HepG2 (cell line): ENCODE results near the gene ZNRF3. TPM values are rescaled to one million over a fixed set of nuclear protein-coding genes. Genes with fewer than 3 reads are reported as not detected.

Source experiments
- CREB1 ChIP-seq, 2 experiments: fragments of 450-650 bp in 1 of 2; IDR thresholded peaks; 2 replicates each; pipeline ENCODE4 v1.6.1; 2016 to 2017; ENCODE audit warnings: control low read depth in 1 of 2, mild to moderate bottlenecking in 1 of 2, missing compliant biosample characterization in 1 of 2, missing genetic modification characterization in 1 of 2
- SMAD3 ChIP-seq: sonication (generic); formaldehyde crosslinking; IDR thresholded peaks from 2 replicates; pipeline ENCODE4 v1.4.0; 2020; ENCODE audit warnings: missing genetic modification reagents
- SRF ChIP-seq: IDR thresholded peaks from 2 replicates; pipeline ENCODE4 v1.6.1; 2011; ENCODE audit warnings: mild to moderate bottlenecking, low read depth, low read length, moderate library complexity
- ZBTB20 ChIP-seq: sonication (generic); formaldehyde crosslinking; IDR thresholded peaks from 2 replicates; pipeline ENCODE4 v1.8.1; 2023; ENCODE audit warnings: missing genetic modification reagents, low read depth, mild to moderate bottlenecking, borderline replicate concordance
- ZNF720 ChIP-seq: sonication (generic); formaldehyde crosslinking; IDR thresholded peaks from 2 replicates; pipeline ENCODE4 v1.4.0; 2020; ENCODE audit warnings: missing genetic modification reagents
- ZNF782 ChIP-seq: sonication (generic); formaldehyde crosslinking; IDR thresholded peaks from 2 replicates; pipeline ENCODE4 v1.4.0; 2020; ENCODE audit warnings: missing genetic modification reagents, mild to moderate bottlenecking, borderline replicate concordance
- polyA plus RNA-seq, 8 experiments: library from polyadenylated mRNA; depleted of rRNA in 3 of 8; stranded (reverse) in 7 of 8; unstranded in 1 of 8; fragments of >200 nt; fragmentation: Illumina TruSeq in 4 of 8; extraction: Trizol in 4 of 8; gene quantifications; 2 replicates each; pipeline versions ENCODE4 v1.2.1 to v1.2.3, GENCODE V29; 2011 to 2016; ENCODE audit warnings: low read depth in 4 of 8, missing spikeins in 1 of 8, mixed read lengths in 1 of 8; ENCODE audit not compliant: insufficient read depth in 1 of 8
- total RNA-seq, 5 experiments: library from RNA; depleted of rRNA; stranded (reverse); fragments of >200 nt; fragmentation: Illumina TruSeq; extraction: Trizol; gene quantifications; 2 replicates each; pipeline ENCODE4 v1.2.3, GENCODE V29; 2016; ENCODE audit warnings: low read depth in 1 of 5
- TF ChIP-seq, protein P1 (sequence below): IDR thresholded peaks from 2 replicates; pipeline ENCODE4 v1.6.1; 2012; ENCODE audit warnings: low read depth, low read length, improper control_type of control experiment
- TF ChIP-seq, protein P2 (sequence below): sonication (generic); formaldehyde crosslinking; IDR thresholded peaks from 2 replicates; pipeline ENCODE4 v1.5.0; 2020; ENCODE audit warnings: mild to moderate bottlenecking, missing genetic modification reagents, borderline replicate concordance
- TF ChIP-seq, protein P3 (sequence below): sonication (generic); formaldehyde crosslinking; IDR thresholded peaks from 2 replicates; pipeline ENCODE4 v1.8.0; 2022; ENCODE audit warnings: low read depth, missing genetic modification reagents
- TF ChIP-seq, protein P4 (sequence below): sonication (generic); formaldehyde crosslinking; IDR thresholded peaks from 2 replicates; pipeline ENCODE4 v1.8.1; 2023; ENCODE audit warnings: mild to moderate bottlenecking, missing genetic modification reagents
- TF ChIP-seq, protein P5 (sequence below): sonication (generic); formaldehyde crosslinking; IDR thresholded peaks from 2 replicates; pipeline ENCODE4 v1.9.0; 2021; ENCODE audit warnings: mild to moderate bottlenecking, missing genetic modification reagents

Gene ZNRF3
- total and polyA plus RNA-seq, 2 of the 13 experiments (the other 11 are each of a cell fraction or from before 2014, with no cell fraction given): 20.3 to 36.7 TPM

DNA sequence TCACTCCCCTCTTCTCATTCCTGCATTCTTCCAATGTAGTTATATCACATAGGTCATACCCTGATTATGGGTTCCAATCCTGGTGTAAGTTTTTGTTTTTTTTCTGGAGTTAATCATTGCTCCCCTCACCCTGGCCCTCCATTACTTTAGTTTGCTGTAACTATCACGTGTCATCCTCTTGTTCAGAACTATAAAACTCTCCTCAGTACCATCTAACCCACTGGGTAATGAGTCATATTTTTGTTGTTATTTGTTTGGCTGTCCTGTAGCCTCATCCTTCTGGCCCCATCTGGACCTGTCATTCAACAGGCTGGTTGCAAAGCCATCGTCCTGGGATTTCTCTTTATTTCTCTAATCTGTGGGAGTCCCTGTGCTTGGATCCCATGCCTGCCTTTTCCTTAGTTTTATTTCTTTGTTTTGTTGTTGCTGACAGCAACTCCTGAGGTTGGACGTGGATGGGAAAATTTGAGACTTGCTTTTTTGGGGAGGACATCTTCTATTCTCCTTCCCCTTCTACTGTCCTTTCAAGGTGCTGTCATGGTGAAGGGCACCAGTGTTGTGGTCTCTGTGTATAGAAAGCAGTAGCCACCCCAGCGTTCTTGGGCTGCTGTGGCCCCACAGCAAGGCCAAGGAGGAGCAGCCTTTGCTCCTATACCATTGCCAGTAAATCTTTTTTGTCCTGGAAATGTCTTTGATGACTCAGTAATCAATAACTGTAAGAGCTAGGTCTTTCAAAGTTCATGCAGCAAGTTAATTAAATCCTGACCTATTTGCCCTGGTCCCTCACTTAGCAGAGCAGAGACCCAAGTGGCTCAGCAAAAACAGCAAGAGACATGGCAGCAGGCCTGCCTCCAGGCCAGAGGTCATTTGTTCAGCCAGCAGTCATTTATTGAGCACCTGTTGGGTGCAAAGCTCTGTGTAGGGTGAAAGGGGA, 95.8 kb downstream of the ZNRF3 start (continued):
- TF ChIP-seq, protein P1, sequence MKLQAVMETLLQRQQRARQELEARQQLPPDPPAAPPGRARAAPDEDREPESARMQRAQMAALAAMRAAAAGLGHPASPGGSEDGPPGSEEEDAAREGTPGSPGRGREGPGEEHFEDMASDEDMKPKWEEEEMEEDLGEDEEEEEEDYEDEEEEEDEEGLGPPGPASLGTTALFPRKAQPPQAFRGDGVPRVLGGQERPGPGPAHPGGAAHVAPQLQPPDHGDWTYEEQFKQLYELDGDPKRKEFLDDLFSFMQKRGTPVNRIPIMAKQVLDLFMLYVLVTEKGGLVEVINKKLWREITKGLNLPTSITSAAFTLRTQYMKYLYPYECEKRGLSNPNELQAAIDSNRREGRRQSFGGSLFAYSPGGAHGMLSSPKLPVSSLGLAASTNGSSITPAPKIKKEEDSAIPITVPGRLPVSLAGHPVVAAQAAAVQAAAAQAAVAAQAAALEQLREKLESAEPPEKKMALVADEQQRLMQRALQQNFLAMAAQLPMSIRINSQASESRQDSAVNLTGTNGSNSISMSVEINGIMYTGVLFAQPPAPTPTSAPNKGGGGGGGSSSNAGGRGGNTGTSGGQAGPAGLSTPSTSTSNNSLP: peak; percentile 36; the same call in 1 of the 2 replicates
- TF ChIP-seq CREB1 (IDR thresholded peaks at IDR 0.05): no peak
- TF ChIP-seq CREB1 (CRISPR knock-in tag; IDR thresholded peaks at IDR 0.05): peak; percentile 64
- TF ChIP-seq ZBTB20 (CRISPR knock-in tag): peak; percentile 52; the same call in 1 of the 2 replicates
- 0 out of 2 replicates have a peak, but pooled peaks have one; percentile 30 for TF ChIP-seq ZNF782 (CRISPR knock-in tag)
- no peak for TF ChIP-seq ZNF720
- TF ChIP-seq, protein P2, sequence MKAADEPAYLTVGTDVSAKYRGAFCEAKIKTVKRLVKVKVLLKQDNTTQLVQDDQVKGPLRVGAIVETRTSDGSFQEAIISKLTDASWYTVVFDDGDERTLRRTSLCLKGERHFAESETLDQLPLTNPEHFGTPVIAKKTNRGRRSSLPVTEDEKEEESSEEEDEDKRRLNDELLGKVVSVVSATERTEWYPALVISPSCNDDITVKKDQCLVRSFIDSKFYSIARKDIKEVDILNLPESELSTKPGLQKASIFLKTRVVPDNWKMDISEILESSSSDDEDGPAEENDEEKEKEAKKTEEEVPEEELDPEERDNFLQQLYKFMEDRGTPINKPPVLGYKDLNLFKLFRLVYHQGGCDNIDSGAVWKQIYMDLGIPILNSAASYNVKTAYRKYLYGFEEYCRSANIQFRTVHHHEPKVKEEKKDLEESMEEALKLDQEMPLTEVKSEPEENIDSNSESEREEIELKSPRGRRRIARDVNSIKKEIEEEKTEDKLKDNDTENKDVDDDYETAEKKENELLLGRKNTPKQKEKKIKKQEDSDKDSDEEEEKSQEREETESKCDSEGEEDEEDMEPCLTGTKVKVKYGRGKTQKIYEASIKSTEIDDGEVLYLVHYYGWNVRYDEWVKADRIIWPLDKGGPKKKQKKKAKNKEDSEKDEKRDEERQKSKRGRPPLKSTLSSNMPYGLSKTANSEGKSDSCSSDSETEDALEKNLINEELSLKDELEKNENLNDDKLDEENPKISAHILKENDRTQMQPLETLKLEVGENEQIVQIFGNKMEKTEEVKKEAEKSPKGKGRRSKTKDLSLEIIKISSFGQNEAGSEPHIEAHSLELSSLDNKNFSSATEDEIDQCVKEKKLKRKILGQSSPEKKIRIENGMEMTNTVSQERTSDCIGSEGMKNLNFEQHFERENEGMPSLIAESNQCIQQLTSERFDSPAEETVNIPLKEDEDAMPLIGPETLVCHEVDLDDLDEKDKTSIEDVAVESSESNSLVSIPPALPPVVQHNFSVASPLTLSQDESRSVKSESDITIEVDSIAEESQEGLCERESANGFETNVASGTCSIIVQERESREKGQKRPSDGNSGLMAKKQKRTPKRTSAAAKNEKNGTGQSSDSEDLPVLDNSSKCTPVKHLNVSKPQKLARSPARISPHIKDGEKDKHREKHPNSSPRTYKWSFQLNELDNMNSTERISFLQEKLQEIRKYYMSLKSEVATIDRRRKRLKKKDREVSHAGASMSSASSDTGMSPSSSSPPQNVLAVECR: peak; percentile 43; the same call in 1 of the 2 replicates
- TF ChIP-seq, protein P3, sequence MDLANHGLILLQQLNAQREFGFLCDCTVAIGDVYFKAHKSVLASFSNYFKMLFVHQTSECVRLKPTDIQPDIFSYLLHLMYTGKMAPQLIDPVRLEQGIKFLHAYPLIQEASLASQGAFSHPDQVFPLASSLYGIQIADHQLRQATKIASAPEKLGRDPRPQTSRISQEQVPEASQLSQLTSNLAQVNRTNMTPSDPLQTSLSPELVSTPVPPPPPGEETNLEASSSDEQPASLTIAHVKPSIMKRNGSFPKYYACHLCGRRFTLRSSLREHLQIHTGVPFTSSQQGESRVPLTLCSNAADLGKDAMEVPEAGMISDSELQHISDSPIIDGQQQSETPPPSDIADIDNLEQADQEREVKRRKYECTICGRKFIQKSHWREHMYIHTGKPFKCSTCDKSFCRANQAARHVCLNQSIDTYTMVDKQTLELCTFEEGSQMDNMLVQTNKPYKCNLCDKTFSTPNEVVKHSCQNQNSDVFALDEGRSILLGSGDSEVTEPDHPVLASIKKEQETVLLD: no peak
- 0 out of 2 replicates have a peak, but pooled peaks have one; percentile 76 for TF ChIP-seq SMAD3 (CRISPR knock-in tag)
- TF ChIP-seq, protein P4, sequence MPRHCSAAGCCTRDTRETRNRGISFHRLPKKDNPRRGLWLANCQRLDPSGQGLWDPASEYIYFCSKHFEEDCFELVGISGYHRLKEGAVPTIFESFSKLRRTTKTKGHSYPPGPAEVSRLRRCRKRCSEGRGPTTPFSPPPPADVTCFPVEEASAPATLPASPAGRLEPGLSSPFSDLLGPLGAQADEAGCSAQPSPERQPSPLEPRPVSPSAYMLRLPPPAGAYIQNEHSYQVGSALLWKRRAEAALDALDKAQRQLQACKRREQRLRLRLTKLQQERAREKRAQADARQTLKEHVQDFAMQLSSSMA (CRISPR knock-in tag): no peak
- TF ChIP-seq, protein P5, sequence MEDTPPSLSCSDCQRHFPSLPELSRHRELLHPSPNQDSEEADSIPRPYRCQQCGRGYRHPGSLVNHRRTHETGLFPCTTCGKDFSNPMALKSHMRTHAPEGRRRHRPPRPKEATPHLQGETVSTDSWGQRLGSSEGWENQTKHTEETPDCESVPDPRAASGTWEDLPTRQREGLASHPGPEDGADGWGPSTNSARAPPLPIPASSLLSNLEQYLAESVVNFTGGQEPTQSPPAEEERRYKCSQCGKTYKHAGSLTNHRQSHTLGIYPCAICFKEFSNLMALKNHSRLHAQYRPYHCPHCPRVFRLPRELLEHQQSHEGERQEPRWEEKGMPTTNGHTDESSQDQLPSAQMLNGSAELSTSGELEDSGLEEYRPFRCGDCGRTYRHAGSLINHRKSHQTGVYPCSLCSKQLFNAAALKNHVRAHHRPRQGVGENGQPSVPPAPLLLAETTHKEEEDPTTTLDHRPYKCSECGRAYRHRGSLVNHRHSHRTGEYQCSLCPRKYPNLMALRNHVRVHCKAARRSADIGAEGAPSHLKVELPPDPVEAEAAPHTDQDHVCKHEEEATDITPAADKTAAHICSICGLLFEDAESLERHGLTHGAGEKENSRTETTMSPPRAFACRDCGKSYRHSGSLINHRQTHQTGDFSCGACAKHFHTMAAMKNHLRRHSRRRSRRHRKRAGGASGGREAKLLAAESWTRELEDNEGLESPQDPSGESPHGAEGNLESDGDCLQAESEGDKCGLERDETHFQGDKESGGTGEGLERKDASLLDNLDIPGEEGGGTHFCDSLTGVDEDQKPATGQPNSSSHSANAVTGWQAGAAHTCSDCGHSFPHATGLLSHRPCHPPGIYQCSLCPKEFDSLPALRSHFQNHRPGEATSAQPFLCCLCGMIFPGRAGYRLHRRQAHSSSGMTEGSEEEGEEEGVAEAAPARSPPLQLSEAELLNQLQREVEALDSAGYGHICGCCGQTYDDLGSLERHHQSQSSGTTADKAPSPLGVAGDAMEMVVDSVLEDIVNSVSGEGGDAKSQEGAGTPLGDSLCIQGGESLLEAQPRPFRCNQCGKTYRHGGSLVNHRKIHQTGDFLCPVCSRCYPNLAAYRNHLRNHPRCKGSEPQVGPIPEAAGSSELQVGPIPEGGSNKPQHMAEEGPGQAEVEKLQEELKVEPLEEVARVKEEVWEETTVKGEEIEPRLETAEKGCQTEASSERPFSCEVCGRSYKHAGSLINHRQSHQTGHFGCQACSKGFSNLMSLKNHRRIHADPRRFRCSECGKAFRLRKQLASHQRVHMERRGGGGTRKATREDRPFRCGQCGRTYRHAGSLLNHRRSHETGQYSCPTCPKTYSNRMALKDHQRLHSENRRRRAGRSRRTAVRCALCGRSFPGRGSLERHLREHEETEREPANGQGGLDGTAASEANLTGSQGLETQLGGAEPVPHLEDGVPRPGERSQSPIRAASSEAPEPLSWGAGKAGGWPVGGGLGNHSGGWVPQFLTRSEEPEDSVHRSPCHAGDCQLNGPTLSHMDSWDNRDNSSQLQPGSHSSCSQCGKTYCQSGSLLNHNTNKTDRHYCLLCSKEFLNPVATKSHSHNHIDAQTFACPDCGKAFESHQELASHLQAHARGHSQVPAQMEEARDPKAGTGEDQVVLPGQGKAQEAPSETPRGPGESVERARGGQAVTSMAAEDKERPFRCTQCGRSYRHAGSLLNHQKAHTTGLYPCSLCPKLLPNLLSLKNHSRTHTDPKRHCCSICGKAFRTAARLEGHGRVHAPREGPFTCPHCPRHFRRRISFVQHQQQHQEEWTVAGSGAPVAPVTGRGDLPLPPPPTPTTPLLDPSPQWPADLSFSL (CRISPR knock-in tag): no peak
- no peak for TF ChIP-seq SRF
